Posterior vena cava (tissue), 2 donors: ENCODE results near the gene PI4KB. TPM values are rescaled to one million over a fixed set of nuclear protein-coding genes. Genes with fewer than 3 reads are reported as not detected.

Source experiments
- DNase-seq: peaks from one replicate; pipeline ENCODE4 v3.0.0-alpha.2; 2020; ENCODE audit warnings: low spot score
- intact Hi-C, 2 donors: fragments of 100-400 bp; cut with DNase I; formaldehyde crosslinking; loops; one replicate each; pipeline versions ENCODE4 v1.14.1 to v1.14.2; 2022 to 2023
- total RNA-seq, 2 donors: library from RNA; stranded (reverse); fragmentation: NEBNext Ultra II Directional; extraction: Animal tissue kit (Norgen Biotek cat#: 25700); gene quantifications; one replicate each; pipeline ENCODE4 v1.2.1, GENCODE V29; 2021
- donor health status: DM: yes; HTN: yes; CAD: no.
- donor health status: DM: yes; HTN: yes; CAD: no.

The PI4KB gene
- total RNA-seq, 2 donors from 2014 or later: 51.9 to 58.7 TPM

- no peak for DNase-seq
- intact Hi-C loops: no loop called here
Measured at GRCh38 chr1:151315565-151316235, 11.5 kb downstream of the PI4KB start.

- peak; percentile 94 for DNase-seq
- intact Hi-C loops: no loop called here
Measured at GRCh38 chr1:151314137-151314875, 12.9 kb downstream of the PI4KB start.

GRCh38 chr1:151313501-151313900 is 13.7 kb downstream of the PI4KB start:
- intact Hi-C loops: no loop called here
- no peak for DNase-seq

- intact Hi-C loops: no loop called here
- DNase-seq: no peak
Measured at GRCh38 chr1:151312826-151313225, 14.4 kb downstream of the PI4KB start.

- no peak for DNase-seq
- intact Hi-C loops: no loop called here
Measured at GRCh38 chr1:151312411-151312810, 14.8 kb downstream of the PI4KB start.

- intact Hi-C loops: no loop called here
- DNase-seq: no peak
Measured at GRCh38 chr1:151311589-151312331, 15.5 kb downstream of the PI4KB start.

GRCh38 chr1:151311011-151311410 is 16.2 kb downstream of the PI4KB start:
- no peak for DNase-seq
- intact Hi-C loops: no loop called here

GRCh38 chr1:151309811-151310323 is 17.3 kb downstream of the PI4KB start:
- intact Hi-C loops: loop anchor here in 1 of 2 donors (10.0 kb wide), 1 partner anchor 95 kb away; no protein-coding TSS in a partner anchor
- no peak for DNase-seq

- DNase-seq: no peak
- intact Hi-C loops: no loop called here
Measured at GRCh38 chr1:151294742-151295462, 32.3 kb downstream of the PI4KB start.

GRCh38 chr1:151293093-151293492 is 34.1 kb downstream of the PI4KB start:
- DNase-seq: no peak
- intact Hi-C loops: no loop called here

GRCh38 chr1:151292207-151293030 is 34.8 kb downstream of the PI4KB start:
- intact Hi-C loops: no loop called here
- no peak for DNase-seq

- DNase-seq: no peak
- intact Hi-C loops: no loop called here
Measured at GRCh38 chr1:151290709-151291303, 36.4 kb downstream of the PI4KB start.

- no peak for DNase-seq
- intact Hi-C loops: loop anchor here in 1 of 2 donors (5.0 kb wide), 1 partner anchor 52 kb away; no protein-coding TSS in a partner anchor
Measured at GRCh38 chr1:151289991-151290708, 37.1 kb downstream of the PI4KB start.

GRCh38 chr1:151289080-151289935 is 37.9 kb downstream of the PI4KB start:
- DNase-seq: no peak
- intact Hi-C loops: loop anchor here in 1 of 2 donors (5.0 kb wide), 1 partner anchor 53 kb away; no protein-coding TSS in a partner anchor

- no peak for DNase-seq
- intact Hi-C loops: loop anchor here in 1 of 2 donors (5.0 kb wide), 1 partner anchor 54 kb away; no protein-coding TSS in a partner anchor
Measured at GRCh38 chr1:151288502-151288901, 38.7 kb downstream of the PI4KB start.

- intact Hi-C loops: loop anchor here in 1 of 2 donors (5.0 kb wide), 1 partner anchor 54 kb away; no protein-coding TSS in a partner anchor
Measured at GRCh38 chr1:151287767-151288500, 39.3 kb downstream of the PI4KB start.

More at GRCh38 chr1:151287767-151288500, 39.3 kb downstream of the PI4KB start:
- DNase-seq: no peak
